Peyer's patch (tissue), 4 donors: ENCODE measurements around the gene PIP5K1B. TPM values are rescaled to one million over a fixed set of nuclear protein-coding genes. Genes with fewer than 3 reads are reported as not detected.

ENCODE experiments used
- DNase-seq, 3 donors: peaks; one replicate each; pipeline ENCODE4 v3.0.0-alpha.2; 2017 to 2019
- H3K27ac ChIP-seq, 4 donors: fragments of 200-600 bp; sonication (generic); one replicate each; pipeline ENCODE4 v1.5.1; 2016 to 2019
- H3K27me3 ChIP-seq, 2 donors: fragments of 200-600 bp; sonication (generic); one replicate each; pipeline ENCODE4 v1.5.1; 2019
- H3K36me3 ChIP-seq, 3 donors: fragments of 200-600 bp; sonication (generic); one replicate each; pipeline ENCODE4 v1.5.1; 2016 to 2019
- H3K4me1 ChIP-seq, 4 donors: fragments of 200-600 bp; sonication (generic); one replicate each; pipeline ENCODE4 v1.5.1; 2016 to 2019
- H3K4me3 ChIP-seq, 4 donors: fragments of 200-600 bp; sonication (generic); 1 replicate in 3 of 4; 2 replicates in 1 of 4; pipeline ENCODE4 v1.5.1; 2016 to 2019; ENCODE audit warnings: mild to moderate bottlenecking in 1 of 4
- H3K9me3 ChIP-seq, 4 donors: fragments of 200-600 bp; sonication (generic); one replicate each; pipeline ENCODE4 v1.5.1; 2016 to 2019; ENCODE audit warnings: mild to moderate bottlenecking in 1 of 4
- CTCF ChIP-seq, 6 experiments: fragments of 450-650 bp in 4 of 6; fragments of 200-600 bp in 2 of 6; sonication (generic) in 1 of 6; IDR thresholded peaks; one replicate each; pipeline ENCODE4 v1.5.1; 2017 to 2019; ENCODE audit warnings: antibody characterized with exemption in 6 of 6, mild to moderate bottlenecking in 3 of 6, moderate library complexity in 1 of 6
- POLR2A ChIP-seq, 2 donors: fragments of 450-650 bp; IDR thresholded peaks; one replicate each; pipeline ENCODE4 v1.5.1; 2017; ENCODE audit warnings: antibody characterized with exemption in 2 of 2, mild to moderate bottlenecking in 2 of 2, moderate library complexity in 2 of 2
- total RNA-seq, 4 donors: library from RNA; depleted of rRNA; stranded (reverse); fragments of >200 nt; gene quantifications; one replicate each; pipeline ENCODE4 v1.1.0, GENCODE V29; 2016

Gene PIP5K1B
- total RNA-seq, 4 donors from 2014 or later = 15.7 to 60.1 (median 54.4) TPM

GRCh38 chr9:68800836-68801235, 95.8 kb downstream of the PIP5K1B start:
- TF ChIP-seq CTCF (IDR thresholded peaks at IDR 0.05) = no peak
- no peak for TF ChIP-seq POLR2A (IDR thresholded peaks at IDR 0.05)
- no peak overlapping the region for H3K4me3 ChIP-seq
- H3K27ac ChIP-seq = no peak overlapping the region
- H3K27me3 ChIP-seq = no peaks in the 10 kb centered on the region
- H3K4me1 ChIP-seq = peaks cover 0 to 11% (median 2%) of the 10 kb centered on the region in 4 donors
- no peaks in the 10 kb centered on the region for H3K9me3 ChIP-seq
- no peaks in the 10 kb centered on the region for H3K36me3 ChIP-seq
- DNase-seq = no peak

- Histone ChIP-seq H3K4me3 (no peak overlapping the region), H3K4me1 (peaks cover 0 to 11% (median 2%) of the 10 kb centered on the region in 4 donors), H3K36me3 (no peaks in the 10 kb centered on the region), H3K27me3 (no peaks in the 10 kb centered on the region), H3K27ac (peak overlapping the region in 3 of 4 donors; percentile 9 to 50 (median 20)), H3K9me3 (no peaks in the 10 kb centered on the region)
- TF ChIP-seq POLR2A (IDR thresholded peaks at IDR 0.05) (no peak), CTCF (IDR thresholded peaks at IDR 0.05) (no peak)
- peak in 2 of 3 donors; percentile 29 to 81 for DNase-seq
These were observed 97.5 kb downstream of the PIP5K1B start for GRCh38 chr9:68802525-68803015.

- H3K27ac ChIP-seq = peak overlapping the region in 1 of 4 donors; percentile 11
- H3K4me3 ChIP-seq = no peak overlapping the region
- H3K4me1 ChIP-seq = peaks cover 0 to 11% (median 2%) of the 10 kb centered on the region in 4 donors
- DNase-seq = no peak
- H3K9me3 ChIP-seq = no peaks in the 10 kb centered on the region
- TF ChIP-seq POLR2A (IDR thresholded peaks at IDR 0.05) (no peak), CTCF (IDR thresholded peaks at IDR 0.05) (no peak)
- H3K27me3 ChIP-seq = no peaks in the 10 kb centered on the region
- no peaks in the 10 kb centered on the region for H3K36me3 ChIP-seq
These were observed 100.2 kb downstream of the PIP5K1B start for GRCh38 chr9:68804911-68805889.

GRCh38 chr9:68805890-68806517, 101.0 kb downstream of the PIP5K1B start:
- no peaks in the 10 kb centered on the region for H3K27me3 ChIP-seq
- H3K27ac ChIP-seq = peak overlapping the region in 1 of 4 donors; percentile 11
- no peak for DNase-seq
- peaks cover 0 to 11% (median 2%) of the 10 kb centered on the region in 4 donors for H3K4me1 ChIP-seq
- H3K36me3 ChIP-seq = no peaks in the 10 kb centered on the region
- H3K9me3 ChIP-seq = no peaks in the 10 kb centered on the region
- no peak overlapping the region for H3K4me3 ChIP-seq
- TF ChIP-seq CTCF (IDR thresholded peaks at IDR 0.05) = no peak
- TF ChIP-seq POLR2A (IDR thresholded peaks at IDR 0.05) = no peak

- Histone ChIP-seq H3K4me3 (no peak overlapping the region), H3K36me3 (no peaks in the 10 kb centered on the region), H3K9me3 (no peaks in the 10 kb centered on the region), H3K4me1 (peaks cover 0 to 3% (median 0%) of the 10 kb centered on the region in 4 donors), H3K27ac (no peak overlapping the region), H3K27me3 (no peaks in the 10 kb centered on the region)
- no peak for DNase-seq
- TF ChIP-seq POLR2A (IDR thresholded peaks at IDR 0.05) (no peak), CTCF (IDR thresholded peaks at IDR 0.05) (no peak)
These were observed 103.4 kb downstream of the PIP5K1B start for GRCh38 chr9:68808338-68808890.
